ENCODE data around the gene CCNJ. TPM values are rescaled to one million over a fixed set of nuclear protein-coding genes. Genes with fewer than 3 reads are reported as not detected.

Gene CCNJ
- total RNA-seq, 1 donor, result 4.5 TPM

DNA sequence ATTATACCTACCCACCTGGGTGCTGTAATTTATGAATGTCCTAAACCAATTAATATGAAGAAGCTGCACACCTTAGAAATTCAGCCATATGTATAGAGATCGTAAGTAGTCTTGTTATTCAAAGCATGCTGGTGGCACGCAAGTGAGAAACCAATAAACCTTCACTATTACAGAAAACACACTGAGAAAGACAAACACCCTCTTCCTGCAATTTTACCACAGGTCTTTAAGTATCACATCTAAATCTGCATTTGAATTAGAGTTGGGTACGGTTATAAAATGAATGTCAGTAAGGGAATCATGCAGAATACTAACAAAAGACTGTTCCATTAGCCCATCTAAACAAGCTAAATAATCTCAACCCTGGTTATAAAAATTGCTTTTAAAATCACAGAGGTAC lies 33.8 kb downstream of the CCNJ start:
- TF ChIP-seq, protein P1, sequence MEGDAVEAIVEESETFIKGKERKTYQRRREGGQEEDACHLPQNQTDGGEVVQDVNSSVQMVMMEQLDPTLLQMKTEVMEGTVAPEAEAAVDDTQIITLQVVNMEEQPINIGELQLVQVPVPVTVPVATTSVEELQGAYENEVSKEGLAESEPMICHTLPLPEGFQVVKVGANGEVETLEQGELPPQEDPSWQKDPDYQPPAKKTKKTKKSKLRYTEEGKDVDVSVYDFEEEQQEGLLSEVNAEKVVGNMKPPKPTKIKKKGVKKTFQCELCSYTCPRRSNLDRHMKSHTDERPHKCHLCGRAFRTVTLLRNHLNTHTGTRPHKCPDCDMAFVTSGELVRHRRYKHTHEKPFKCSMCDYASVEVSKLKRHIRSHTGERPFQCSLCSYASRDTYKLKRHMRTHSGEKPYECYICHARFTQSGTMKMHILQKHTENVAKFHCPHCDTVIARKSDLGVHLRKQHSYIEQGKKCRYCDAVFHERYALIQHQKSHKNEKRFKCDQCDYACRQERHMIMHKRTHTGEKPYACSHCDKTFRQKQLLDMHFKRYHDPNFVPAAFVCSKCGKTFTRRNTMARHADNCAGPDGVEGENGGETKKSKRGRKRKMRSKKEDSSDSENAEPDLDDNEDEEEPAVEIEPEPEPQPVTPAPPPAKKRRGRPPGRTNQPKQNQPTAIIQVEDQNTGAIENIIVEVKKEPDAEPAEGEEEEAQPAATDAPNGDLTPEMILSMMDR (IDR thresholded peaks at IDR 0.05; ENCODE audit: insufficient read depth, low read length), result no peak
- DNase-seq (ENCODE audit: low read depth), result no peak

DNA sequence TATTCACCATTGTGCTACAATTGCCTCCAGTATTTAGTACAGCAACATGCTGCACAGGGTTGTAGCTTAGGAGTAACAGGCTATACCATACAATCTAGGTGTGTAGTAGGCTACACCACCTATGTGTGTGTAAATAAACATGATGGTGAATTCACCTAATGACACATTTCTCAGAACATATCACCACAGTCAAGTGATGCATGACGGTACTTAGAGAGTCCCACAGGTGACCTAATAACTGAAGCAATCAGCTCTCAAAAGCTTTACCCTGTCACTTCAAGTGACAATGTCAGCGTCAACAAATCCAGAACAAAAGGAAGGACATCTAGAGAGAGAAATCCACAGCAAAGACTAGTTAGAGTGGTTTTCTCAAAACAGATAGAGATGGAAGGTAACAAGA lies 38.8 kb downstream of the CCNJ start:
- TF ChIP-seq, protein P1 (IDR thresholded peaks at IDR 0.05; ENCODE audit: insufficient read depth, low read length), result no peak
- DNase-seq (ENCODE audit: low read depth), result no peak
- no peak overlapping the region for H3K4me3 ChIP-seq (ENCODE audit: low read depth, low read length)

More for the DNA sequence above, 33.8 kb downstream of the CCNJ start:
- H3K4me3 ChIP-seq (ENCODE audit: low read depth, low read length), result no peak overlapping the region

DNA sequence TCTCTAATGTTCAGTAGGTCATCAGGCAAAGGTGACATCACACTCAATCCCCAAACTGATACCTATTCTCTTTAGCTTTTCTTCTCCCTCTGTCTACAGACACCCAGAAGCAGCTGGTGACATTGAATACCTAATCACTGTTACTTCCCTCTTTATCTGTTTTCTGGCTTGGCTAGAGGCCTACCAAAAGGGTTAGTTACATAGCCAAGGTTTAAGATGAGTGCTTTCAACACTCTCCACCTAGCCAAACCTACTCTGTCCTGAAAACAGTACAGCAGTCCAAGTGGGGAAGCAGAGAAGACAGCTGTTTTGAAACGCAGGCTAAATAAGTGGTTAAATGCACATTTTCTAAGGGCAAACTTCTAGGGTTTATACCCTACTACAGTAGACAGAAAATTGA lies 39.4 kb downstream of the CCNJ start:
- TF ChIP-seq, protein P1 (IDR thresholded peaks at IDR 0.05; ENCODE audit: insufficient read depth, low read length), result no peak
- H3K4me3 ChIP-seq (ENCODE audit: low read depth, low read length), result no peak overlapping the region
- no peak for DNase-seq (ENCODE audit: low read depth)

DNA sequence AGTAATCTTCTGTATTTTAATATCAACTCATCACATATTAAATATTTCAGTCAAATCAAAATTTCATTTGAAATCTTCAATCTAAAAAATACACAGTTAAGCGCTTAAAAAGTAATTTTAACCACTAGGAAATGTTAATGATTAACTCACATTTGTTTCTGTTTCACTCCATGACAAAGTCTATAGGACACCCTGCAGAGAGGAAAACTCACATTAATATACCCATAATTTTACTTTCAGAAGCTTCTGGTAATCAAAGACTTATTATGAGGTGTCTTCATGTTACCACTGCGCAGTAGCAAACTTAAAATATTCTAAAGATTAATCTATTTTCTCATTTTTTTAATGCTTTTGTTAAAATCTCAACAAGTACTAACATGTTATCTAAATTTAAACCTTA lies 45.7 kb downstream of the CCNJ start:
- TF ChIP-seq, protein P1 (IDR thresholded peaks at IDR 0.05; ENCODE audit: insufficient read depth, low read length), result no peak
- peak overlapping the region; percentile 13 for H3K4me3 ChIP-seq (ENCODE audit: low read depth, low read length)
- DNase-seq (ENCODE audit: low read depth), result no peak

DNA sequence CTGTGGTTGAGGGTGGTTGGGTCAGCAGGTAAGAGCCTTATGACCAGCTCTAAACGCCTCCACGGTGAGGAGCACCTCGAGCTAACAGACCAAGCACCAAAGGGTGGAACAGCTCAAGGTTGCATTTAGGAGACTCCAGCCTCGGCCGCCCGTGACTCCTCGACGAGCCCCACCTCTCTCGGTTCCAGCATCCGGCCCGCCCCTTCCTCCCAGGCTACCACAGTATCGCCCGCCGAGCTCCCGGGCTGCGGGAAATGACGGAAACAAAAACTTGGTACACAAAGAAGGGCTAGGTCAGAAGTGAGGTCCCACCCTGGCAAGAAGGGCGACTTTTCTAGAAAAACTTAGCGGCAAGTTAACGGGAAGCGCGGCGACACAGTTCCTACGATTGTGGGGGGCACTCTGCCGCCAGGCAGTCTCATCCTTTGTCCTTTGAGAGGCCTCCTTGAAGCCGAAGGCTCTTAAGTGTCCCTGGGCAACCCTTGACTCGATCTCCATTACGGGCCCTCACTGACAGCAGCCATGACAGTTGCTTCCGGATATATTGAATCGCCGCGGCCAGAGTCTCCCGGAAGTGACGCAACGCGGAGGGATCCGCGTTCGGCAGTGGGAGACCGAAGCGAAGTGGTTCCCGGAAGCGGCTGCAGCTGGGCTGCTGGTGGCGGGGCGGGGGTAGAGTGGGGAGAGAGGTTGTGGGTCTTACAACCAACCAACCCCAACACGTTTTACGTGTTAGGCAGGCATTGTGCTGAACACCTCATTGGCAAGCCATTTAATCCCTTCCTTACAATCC lies 46.5 kb downstream of the CCNJ start:
- DNase-seq (ENCODE audit: low read depth), result peak; percentile 97
- TF ChIP-seq, protein P1 (IDR thresholded peaks at IDR 0.05; ENCODE audit: insufficient read depth, low read length), result no peak
- peak overlapping the region; percentile 75 for H3K4me3 ChIP-seq (ENCODE audit: low read depth, low read length)

DNA sequence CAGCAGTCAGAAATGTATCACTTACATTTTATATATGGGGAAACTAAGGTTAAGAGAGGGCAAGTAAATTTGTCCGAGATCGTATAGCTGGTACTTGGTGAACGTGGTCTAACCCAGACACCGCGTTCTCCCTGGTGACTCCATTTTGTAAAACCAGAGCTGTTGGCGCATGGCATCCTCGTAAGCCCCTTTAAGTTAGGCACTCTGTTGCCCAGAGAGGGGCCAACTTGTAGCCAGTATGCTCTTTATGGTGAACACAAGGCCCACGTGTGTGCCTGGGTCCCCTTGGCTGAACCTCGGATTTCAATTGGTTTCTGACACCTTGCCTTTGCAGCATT lies 47.0 kb downstream of the CCNJ start:
- H3K4me3 ChIP-seq (ENCODE audit: low read depth, low read length), result peak overlapping the region; percentile 75
- DNase-seq (ENCODE audit: low read depth), result no peak
- TF ChIP-seq, protein P1 (IDR thresholded peaks at IDR 0.05; ENCODE audit: insufficient read depth, low read length), result no peak
